Liver (tissue), 9 donors: ENCODE measurements around the gene MED12. TPM values are rescaled to one million over a fixed set of nuclear protein-coding genes. Genes with fewer than 3 reads are reported as not detected.
A peak's percentile ranks its signal among the peaks of the same experiment; 100 is the strongest.
"Not testable (repeated sequence)": the region's sequence is repeated elsewhere in the genome, so short reads cannot be mapped to it uniquely, and the experiment has no call there.

Source experiments
- DNase-seq: peaks from one replicate; pipeline ENCODE4 v3.0.0-alpha.2; 2017; ENCODE audit warnings: low spot score
- H3K27ac ChIP-seq, 2 donors: one replicate each; pipeline ENCODE4 v1.7.0; 2013; ENCODE audit warnings: inconsistent platforms in 2 of 2, low read length in 2 of 2, control low read depth in 1 of 2, low read depth in 1 of 2, mild to moderate bottlenecking in 1 of 2
- H3K27me3 ChIP-seq, 4 donors: one replicate each; pipeline versions ENCODE4 v1.6.1 to v1.7.0; 2013; ENCODE audit warnings: low read length in 3 of 4, inconsistent platforms in 1 of 4, mild to moderate bottlenecking in 1 of 4, moderate library complexity in 1 of 4; ENCODE audit not compliant: control insufficient read depth in 4 of 4, insufficient read depth in 4 of 4
- H3K36me3 ChIP-seq, 4 donors: one replicate each; pipeline versions ENCODE4 v1.6.1 to v1.7.0; 2013; ENCODE audit warnings: low read length in 3 of 4, mild to moderate bottlenecking in 3 of 4, low read depth in 1 of 4, moderate library complexity in 1 of 4; ENCODE audit not compliant: control insufficient read depth in 4 of 4, insufficient read depth in 3 of 4
- H3K4me1 ChIP-seq, 4 donors: one replicate each; pipeline versions ENCODE4 v1.6.1 to v1.7.0; 2013; ENCODE audit warnings: low read length in 3 of 4, mild to moderate bottlenecking in 3 of 4, moderate library complexity in 1 of 4; ENCODE audit not compliant: control insufficient read depth in 4 of 4, insufficient read depth in 4 of 4
- H3K4me3 ChIP-seq, 3 donors: one replicate each; pipeline versions ENCODE4 v1.6.1 to v1.7.0; 2013; ENCODE audit warnings: low read length in 3 of 3, control low read depth in 1 of 3, low read depth in 1 of 3, mild to moderate bottlenecking in 1 of 3
- H3K9ac ChIP-seq, 2 donors: one replicate each; pipeline ENCODE4 v1.7.0; 2013; ENCODE audit warnings: low read length in 2 of 2, mild to moderate bottlenecking in 2 of 2, moderate library complexity in 2 of 2, control low read depth in 1 of 2, low read depth in 1 of 2
- H3K9me3 ChIP-seq, 4 donors: one replicate each; pipeline versions ENCODE4 v1.6.1 to v1.7.0; 2013; ENCODE audit warnings: low read length in 3 of 4; ENCODE audit not compliant: control insufficient read depth in 4 of 4
- EGR1 ChIP-seq, 2 donors: IDR thresholded peaks; 2 replicates each; pipeline ENCODE4 v1.6.1; 2016 to 2018; ENCODE audit warnings: antibody characterized with exemption in 2 of 2, low read depth in 2 of 2
- GABPA ChIP-seq, 2 donors: IDR thresholded peaks in 1 of 2; conservative IDR thresholded peaks in 1 of 2; 2 replicates each; pipeline ENCODE4 v1.6.1; 2016; ENCODE audit warnings: antibody characterized with exemption in 2 of 2, mild to moderate bottlenecking in 1 of 2, moderate library complexity in 1 of 2
- HNF4A ChIP-seq, 2 donors: conservative IDR thresholded peaks; 2 replicates each; pipeline ENCODE4 v1.6.1; 2016; ENCODE audit warnings: antibody characterized with exemption in 2 of 2, mild to moderate bottlenecking in 2 of 2
- HNF4G ChIP-seq: IDR thresholded peaks from 2 replicates; pipeline ENCODE4 v1.6.1; 2016; ENCODE audit warnings: antibody characterized with exemption
- JUND ChIP-seq, 2 donors: IDR thresholded peaks; 2 replicates each; pipeline ENCODE4 v1.6.1; 2016; ENCODE audit warnings: antibody characterized with exemption in 2 of 2
- RAD21 ChIP-seq, 2 donors: IDR thresholded peaks; 2 replicates each; pipeline ENCODE4 v1.6.1; 2016; ENCODE audit warnings: antibody characterized with exemption in 2 of 2, mild to moderate bottlenecking in 2 of 2
- RXRA ChIP-seq, 2 donors: IDR thresholded peaks; 2 replicates each; pipeline ENCODE4 v1.6.1; 2017 to 2018; ENCODE audit warnings: antibody characterized with exemption in 2 of 2, mild to moderate bottlenecking in 1 of 2
- SP1 ChIP-seq: IDR thresholded peaks from 2 replicates; pipeline ENCODE4 v1.6.1; 2018; ENCODE audit warnings: antibody characterized with exemption, mild to moderate bottlenecking
- YY1 ChIP-seq: IDR thresholded peaks from 2 replicates; pipeline ENCODE4 v1.6.1; 2016; ENCODE audit warnings: antibody characterized with exemption, mild to moderate bottlenecking
- WGBS: extraction: QIAGEN DNeasy Blood & Tissue Kit; methylation state at CpG from one replicate; pipeline ENCODE4 v1.1.7; 2013; 5-methylcytosine and 5-hydroxymethylcytosine counted together
- polyA plus RNA-seq, 2 donors: library from polyadenylated mRNA; stranded (reverse) in 1 of 2; unstranded in 1 of 2; fragments of 200-250 nt in 1 of 2; fragments of >200 nt in 1 of 2; fragmentation: Nextera tagmentation in 1 of 2; extraction: Ambion mirVana in 1 of 2; gene quantifications; one replicate each; pipeline versions ENCODE4 v1.2.1 to v1.2.3, GENCODE V29; 2013 to 2015
- total RNA-seq, 2 donors: library from RNA; depleted of rRNA; stranded (reverse); fragments of >200 nt; gene quantifications; one replicate each; pipeline ENCODE4 v1.2.3, GENCODE V29; 2014
- TF ChIP-seq, protein P1 (sequence below): fragments of 150-350 bp; IDR thresholded peaks from 2 replicates; pipeline ENCODE4 v1.5.1; 2017; ENCODE audit warnings: improper control_type of control experiment, low read depth, low read length; ENCODE audit not compliant: missing input control
- TF ChIP-seq, protein P2 (sequence below): IDR thresholded peaks from 2 replicates; pipeline ENCODE4 v1.6.1; 2016; ENCODE audit warnings: antibody characterized with exemption
- TF ChIP-seq, protein P3 (sequence below): IDR thresholded peaks from 2 replicates; pipeline ENCODE4 v1.6.1; 2016; ENCODE audit warnings: antibody characterized with exemption, mild to moderate bottlenecking
- donor health status: healthy.
- donor health status: healthy.
- donor health status: healthy.
- donor health status: healthy.
- donor health status: healthy.

Gene MED12
- total and polyA plus RNA-seq, 4 donors: 3.2 to 25.6 (median 9.3) TPM

DNA sequence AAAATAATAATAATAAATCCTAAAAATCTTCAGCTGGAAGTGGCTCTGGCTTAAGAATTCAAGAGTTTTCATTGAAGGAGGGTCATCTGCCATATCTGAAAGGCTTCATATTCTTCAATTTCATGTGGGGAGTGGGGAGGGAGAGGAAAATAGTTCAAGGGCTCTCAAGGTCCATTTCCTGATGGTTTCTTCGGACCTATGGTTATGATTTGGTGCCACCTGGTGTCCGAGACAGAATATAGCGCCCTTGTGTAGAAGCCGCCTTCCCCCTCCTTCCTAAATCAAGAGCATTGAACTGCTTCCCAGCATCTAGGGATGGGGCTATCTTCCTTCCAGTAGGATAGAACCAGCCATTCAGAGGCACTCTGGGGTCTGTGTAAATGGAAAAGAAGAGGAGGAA is 60.5 kb downstream of the MED12 start:
- WGBS: 2% methylated on average over 4 of the region's 4 CpGs
- no peak overlapping the region for H3K27ac ChIP-seq
- TF ChIP-seq, protein P1, sequence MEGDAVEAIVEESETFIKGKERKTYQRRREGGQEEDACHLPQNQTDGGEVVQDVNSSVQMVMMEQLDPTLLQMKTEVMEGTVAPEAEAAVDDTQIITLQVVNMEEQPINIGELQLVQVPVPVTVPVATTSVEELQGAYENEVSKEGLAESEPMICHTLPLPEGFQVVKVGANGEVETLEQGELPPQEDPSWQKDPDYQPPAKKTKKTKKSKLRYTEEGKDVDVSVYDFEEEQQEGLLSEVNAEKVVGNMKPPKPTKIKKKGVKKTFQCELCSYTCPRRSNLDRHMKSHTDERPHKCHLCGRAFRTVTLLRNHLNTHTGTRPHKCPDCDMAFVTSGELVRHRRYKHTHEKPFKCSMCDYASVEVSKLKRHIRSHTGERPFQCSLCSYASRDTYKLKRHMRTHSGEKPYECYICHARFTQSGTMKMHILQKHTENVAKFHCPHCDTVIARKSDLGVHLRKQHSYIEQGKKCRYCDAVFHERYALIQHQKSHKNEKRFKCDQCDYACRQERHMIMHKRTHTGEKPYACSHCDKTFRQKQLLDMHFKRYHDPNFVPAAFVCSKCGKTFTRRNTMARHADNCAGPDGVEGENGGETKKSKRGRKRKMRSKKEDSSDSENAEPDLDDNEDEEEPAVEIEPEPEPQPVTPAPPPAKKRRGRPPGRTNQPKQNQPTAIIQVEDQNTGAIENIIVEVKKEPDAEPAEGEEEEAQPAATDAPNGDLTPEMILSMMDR: peak; percentile 74
- TF ChIP-seq HNF4A (conservative IDR thresholded peaks at IDR 0.05) (peak in 1 of 2 donors; percentile 24), RAD21 (IDR thresholded peaks at IDR 0.05) (peak; percentile 82 to 92), GABPA (IDR thresholded peaks at IDR 0.05 in 1 of 2, conservative IDR thresholded peaks at IDR 0.05 in 1 of 2) (no peak), EGR1 (IDR thresholded peaks at IDR 0.05; ENCODE audit: low read depth in 2 of 2) (no peak), JUND (IDR thresholded peaks at IDR 0.05) (no peak), YY1 (no peak), HNF4G (no peak), SP1 (no peak), RXRA (IDR thresholded peaks at IDR 0.05) (peak in 1 of 2 donors; percentile 20)
- TF ChIP-seq, protein P2, sequence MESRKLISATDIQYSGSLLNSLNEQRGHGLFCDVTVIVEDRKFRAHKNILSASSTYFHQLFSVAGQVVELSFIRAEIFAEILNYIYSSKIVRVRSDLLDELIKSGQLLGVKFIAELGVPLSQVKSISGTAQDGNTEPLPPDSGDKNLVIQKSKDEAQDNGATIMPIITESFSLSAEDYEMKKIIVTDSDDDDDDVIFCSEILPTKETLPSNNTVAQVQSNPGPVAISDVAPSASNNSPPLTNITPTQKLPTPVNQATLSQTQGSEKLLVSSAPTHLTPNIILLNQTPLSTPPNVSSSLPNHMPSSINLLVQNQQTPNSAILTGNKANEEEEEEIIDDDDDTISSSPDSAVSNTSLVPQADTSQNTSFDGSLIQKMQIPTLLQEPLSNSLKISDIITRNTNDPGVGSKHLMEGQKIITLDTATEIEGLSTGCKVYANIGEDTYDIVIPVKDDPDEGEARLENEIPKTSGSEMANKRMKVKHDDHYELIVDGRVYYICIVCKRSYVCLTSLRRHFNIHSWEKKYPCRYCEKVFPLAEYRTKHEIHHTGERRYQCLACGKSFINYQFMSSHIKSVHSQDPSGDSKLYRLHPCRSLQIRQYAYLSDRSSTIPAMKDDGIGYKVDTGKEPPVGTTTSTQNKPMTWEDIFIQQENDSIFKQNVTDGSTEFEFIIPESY: no peak
- TF ChIP-seq, protein P3, sequence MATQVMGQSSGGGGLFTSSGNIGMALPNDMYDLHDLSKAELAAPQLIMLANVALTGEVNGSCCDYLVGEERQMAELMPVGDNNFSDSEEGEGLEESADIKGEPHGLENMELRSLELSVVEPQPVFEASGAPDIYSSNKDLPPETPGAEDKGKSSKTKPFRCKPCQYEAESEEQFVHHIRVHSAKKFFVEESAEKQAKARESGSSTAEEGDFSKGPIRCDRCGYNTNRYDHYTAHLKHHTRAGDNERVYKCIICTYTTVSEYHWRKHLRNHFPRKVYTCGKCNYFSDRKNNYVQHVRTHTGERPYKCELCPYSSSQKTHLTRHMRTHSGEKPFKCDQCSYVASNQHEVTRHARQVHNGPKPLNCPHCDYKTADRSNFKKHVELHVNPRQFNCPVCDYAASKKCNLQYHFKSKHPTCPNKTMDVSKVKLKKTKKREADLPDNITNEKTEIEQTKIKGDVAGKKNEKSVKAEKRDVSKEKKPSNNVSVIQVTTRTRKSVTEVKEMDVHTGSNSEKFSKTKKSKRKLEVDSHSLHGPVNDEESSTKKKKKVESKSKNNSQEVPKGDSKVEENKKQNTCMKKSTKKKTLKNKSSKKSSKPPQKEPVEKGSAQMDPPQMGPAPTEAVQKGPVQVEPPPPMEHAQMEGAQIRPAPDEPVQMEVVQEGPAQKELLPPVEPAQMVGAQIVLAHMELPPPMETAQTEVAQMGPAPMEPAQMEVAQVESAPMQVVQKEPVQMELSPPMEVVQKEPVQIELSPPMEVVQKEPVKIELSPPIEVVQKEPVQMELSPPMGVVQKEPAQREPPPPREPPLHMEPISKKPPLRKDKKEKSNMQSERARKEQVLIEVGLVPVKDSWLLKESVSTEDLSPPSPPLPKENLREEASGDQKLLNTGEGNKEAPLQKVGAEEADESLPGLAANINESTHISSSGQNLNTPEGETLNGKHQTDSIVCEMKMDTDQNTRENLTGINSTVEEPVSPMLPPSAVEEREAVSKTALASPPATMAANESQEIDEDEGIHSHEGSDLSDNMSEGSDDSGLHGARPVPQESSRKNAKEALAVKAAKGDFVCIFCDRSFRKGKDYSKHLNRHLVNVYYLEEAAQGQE: no peak
- H3K4me3 ChIP-seq: no peak overlapping the region
- H3K9ac ChIP-seq: no peak overlapping the region
- peaks cover 0 to under 1% (median 0%) of the 10 kb centered on the region in 4 donors for H3K27me3 ChIP-seq
- no peaks in the 10 kb centered on the region for H3K9me3 ChIP-seq
- peaks cover 2 to 27% (median 19%) of the 10 kb centered on the region in 4 donors for H3K4me1 ChIP-seq
- peak; percentile 52 for DNase-seq
- H3K36me3 ChIP-seq: no peaks in the 10 kb centered on the region

DNA sequence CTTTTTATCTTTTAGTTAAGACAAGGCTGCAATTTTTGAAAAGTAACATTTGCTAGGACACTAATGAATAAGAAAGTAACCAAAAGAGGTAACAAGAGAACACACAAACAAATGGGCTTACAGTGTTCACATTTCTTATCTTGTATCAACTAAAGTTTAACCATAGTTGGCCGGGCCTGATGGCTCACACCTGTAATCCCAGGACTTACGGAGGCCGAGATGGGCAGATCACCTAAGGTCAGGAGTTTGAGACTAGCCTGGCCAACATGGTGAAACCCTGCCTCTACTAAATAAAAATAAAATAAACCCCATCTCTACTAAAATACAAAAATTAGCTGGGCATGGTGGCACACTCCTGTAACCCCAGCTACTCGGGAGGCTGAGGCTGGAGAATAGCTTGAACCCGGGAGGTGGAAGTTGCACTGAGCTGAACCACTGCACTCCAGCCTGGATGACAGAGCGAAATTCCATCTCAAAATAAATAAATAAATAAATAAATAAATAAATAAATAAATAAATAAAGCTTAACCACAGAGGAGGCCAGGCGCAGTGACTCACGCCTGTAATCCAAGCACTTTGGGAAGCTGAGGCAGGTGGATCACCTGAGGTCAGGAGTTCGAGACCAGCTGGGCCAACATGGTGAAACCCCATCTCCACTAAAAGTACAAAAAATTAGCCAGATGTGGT is 62.3 kb downstream of the MED12 start:
- not testable (repeated sequence) for H3K9ac ChIP-seq, H3K4me3 ChIP-seq, DNase-seq, H3K9me3 ChIP-seq, H3K27me3 ChIP-seq, H3K36me3 ChIP-seq
- TF ChIP-seq, protein P2: peak; percentile 20
- TF ChIP-seq RXRA (IDR thresholded peaks at IDR 0.05) (peak; percentile 73 to 78), HNF4A (conservative IDR thresholded peaks at IDR 0.05) (peak in 1 of 2 donors; percentile 37), SP1 (peak; percentile 18), YY1 (peak; percentile 48)
- peaks cover 2 to 38% (median 30%) of the 10 kb centered on the region in 4 donors for H3K4me1 ChIP-seq
- H3K27ac ChIP-seq: peak overlapping the region; percentile 93
- WGBS: 49% methylated on average over 9 of the region's 9 CpGs
